Brain microvascular endothelial cell (primary cell): Measurements from ENCODE around the gene TEDC1.

Experiments
- DNase-seq: peaks from one replicate; pipeline ENCODE4 v3.0.0-alpha.2; 2020
- H3K27ac ChIP-seq: fragments of 250-450 bp; sonication (Bioruptor Pico); 2 replicates; pipeline ENCODE4 v1.5.1; 2020; ENCODE audit warnings: mild to moderate bottlenecking, moderate library complexity
- H3K27me3 ChIP-seq: fragments of 250-450 bp; sonication (Bioruptor Pico); replicated peaks from 2 replicates; pipeline ENCODE4 v1.5.1; 2020; ENCODE audit warnings: mild to moderate bottlenecking
- H3K36me3 ChIP-seq: fragments of 250-450 bp; sonication (Bioruptor Pico); replicated peaks from 2 replicates; pipeline ENCODE4 v1.5.1; 2020; ENCODE audit warnings: mild to moderate bottlenecking
- H3K4me3 ChIP-seq: 2 replicates; pipeline ENCODE4 v1.5.1; 2011; ENCODE audit warnings: low read depth, mild to moderate bottlenecking, control low read depth, low read length, moderate library complexity
- CTCF ChIP-seq: IDR thresholded peaks from 2 replicates; pipeline ENCODE4 v1.5.1; 2011; ENCODE audit warnings: low read depth, mild to moderate bottlenecking, moderate library complexity, low read length, control low read depth, inconsistent platforms; ENCODE audit errors: missing control alignments
- in situ Hi-C: cut with HindIII; loops from 2 replicates; pipeline ENCODE4 v1.10.0; 2017; ENCODE audit warnings: low sequenced_read_pairs, low pct_ligation_motif_present

The TEDC1 gene

GRCh38 chr14:105485739-105486162, 5.3 kb upstream of the TEDC1 start:
- Histone ChIP-seq H3K36me3 (no peaks in the 10 kb centered on the region), H3K4me3 (no peak overlapping the region), H3K27me3 (peaks cover 19% of the 10 kb centered on the region), H3K27ac (no peak overlapping the region)
- in situ Hi-C loops = no loop called here
- DNase-seq = no peak
- TF ChIP-seq CTCF = peak; percentile 68

DNA sequence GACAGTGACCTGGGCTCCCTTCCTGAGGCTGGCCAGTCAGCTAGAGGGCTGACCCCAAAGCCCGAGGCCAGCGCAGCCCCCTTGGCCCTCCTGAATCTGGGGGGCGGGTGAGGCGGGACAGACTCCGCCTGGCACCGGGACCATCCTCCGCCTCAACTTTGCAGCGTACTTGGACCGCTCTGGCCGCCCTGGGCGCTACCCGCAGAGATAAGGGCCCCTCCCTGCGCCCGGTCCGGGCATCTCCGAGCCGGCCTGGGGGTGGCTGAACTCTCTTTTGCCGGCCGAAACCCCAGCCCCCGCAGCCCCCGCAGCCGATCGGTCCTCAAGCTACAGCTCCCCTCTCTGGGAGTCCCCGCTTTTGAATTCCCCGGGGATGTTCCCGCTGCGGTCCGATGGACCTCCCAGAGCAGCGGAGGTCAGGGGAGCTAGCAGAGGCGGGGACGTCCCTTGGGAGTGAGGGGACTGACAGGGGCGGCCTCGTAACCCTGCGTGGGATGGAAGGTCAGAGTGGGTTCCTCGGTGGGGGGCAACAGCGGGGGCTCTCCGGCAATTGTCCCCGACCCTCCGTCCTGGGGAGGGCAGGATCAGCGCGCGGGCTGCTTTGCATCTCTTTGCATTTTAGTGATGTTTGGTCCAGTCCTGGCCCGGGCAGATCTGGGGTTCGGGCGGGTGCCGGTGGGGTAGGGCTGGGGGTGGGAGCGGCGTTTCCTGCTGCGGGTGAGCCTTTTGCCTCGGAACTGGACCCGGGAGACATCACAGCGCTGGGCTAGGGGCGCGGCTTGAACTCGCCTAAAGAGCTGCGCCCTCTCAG, 4.7 kb upstream of the TEDC1 start, which contains the start of gene CRIP1:
Gene CRIP1, plus strand, starts transcription at position 724 of the 811 bp plus-strand sequence. CDS start 374 bp downstream, outside the sequence.
- no peak for TF ChIP-seq CTCF
- no peaks in the 10 kb centered on the region for H3K36me3 ChIP-seq
- no peak for DNase-seq
- no peak within 1 kb of the TSS for H3K4me3 ChIP-seq
- H3K27me3 ChIP-seq = peaks cover 19% of the 10 kb centered on the region
- in situ Hi-C loops = no loop called here
- no peak within 1 kb of the TSS for H3K27ac ChIP-seq

GRCh38 chr14:105486974-105487448, 4.0 kb upstream of the TEDC1 start:
- in situ Hi-C loops = no loop called here
- TF ChIP-seq CTCF = no peak
- no peaks in the 10 kb centered on the region for H3K36me3 ChIP-seq
- no peak overlapping the region for H3K4me3 ChIP-seq
- no peak overlapping the region for H3K27ac ChIP-seq
- peaks cover 19% of the 10 kb centered on the region for H3K27me3 ChIP-seq
- no peak for DNase-seq

DNA sequence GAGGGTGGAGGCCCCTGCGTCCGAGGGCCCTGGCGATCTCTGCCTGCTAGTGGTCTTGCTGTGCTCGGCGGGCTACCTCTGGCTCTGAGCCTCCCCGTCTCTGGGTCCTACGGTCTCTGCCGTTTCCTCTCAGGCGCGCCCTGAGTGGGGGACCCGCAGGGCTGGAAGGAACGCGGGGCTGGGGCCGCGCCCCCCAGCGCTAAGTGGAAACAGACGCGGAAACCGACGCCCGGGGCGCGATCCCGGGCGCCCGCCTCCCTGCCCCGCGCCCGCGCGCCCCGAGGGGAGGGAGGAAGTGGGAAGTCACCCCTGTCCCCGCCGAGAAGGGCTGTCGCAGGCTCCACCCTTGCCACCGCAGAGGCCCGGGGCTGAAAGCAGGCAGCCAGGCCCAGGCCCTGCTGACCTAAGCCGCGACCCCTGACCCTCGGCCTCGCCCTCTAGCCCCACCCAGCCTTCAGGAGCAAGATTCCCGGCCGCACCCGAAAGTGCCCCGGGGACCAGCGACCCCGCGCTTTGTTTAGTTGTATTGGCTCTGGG, 3.5 kb upstream of the TEDC1 start:
- Histone ChIP-seq H3K36me3 (no peaks in the 10 kb centered on the region), H3K27me3 (peaks cover 19% of the 10 kb centered on the region), H3K4me3 (no peak overlapping the region), H3K27ac (no peak overlapping the region)
- in situ Hi-C loops = no loop called here
- no peak for TF ChIP-seq CTCF
- DNase-seq = no peak

DNA sequence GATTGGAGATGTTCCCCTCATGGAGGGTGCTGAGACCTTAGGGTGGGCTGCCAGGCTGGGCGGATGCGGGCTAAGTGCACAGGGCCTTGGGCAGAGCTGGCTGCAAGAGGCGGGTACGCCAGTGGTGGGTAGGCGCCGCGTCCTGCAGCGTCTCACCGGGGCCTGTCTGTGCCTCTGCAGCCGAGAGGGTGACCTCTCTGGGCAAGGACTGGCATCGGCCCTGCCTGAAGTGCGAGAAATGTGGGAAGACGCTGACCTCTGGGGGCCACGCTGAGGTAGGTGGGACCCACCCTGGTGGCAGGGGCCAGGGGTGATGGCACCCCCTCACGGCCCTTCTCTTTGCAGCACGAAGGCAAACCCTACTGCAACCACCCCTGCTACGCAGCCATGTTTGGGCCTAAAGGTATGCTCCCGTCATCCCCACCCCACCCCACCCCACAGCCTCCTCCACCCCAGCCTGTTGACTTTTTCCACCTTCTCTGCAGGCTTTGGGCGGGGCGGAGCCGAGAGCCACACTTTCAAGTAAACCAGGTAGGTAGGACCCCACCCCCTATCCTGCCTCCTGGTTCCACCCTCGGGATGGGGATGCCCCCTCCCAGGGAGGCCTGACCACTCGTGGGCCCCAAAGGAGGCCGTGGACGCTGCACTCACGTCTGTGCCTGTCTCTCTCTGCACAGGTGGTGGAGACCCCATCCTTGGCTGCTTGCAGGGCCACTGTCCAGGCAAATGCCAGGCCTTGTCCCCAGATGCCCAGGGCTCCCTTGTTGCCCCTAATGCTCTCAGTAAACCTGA, 2.9 kb upstream of the TEDC1 start:
- no peak overlapping the region for H3K27ac ChIP-seq
- no peak overlapping the region for H3K4me3 ChIP-seq

More for the DNA sequence above, 2.9 kb upstream of the TEDC1 start:
- H3K27me3 ChIP-seq = peaks cover 19% of the 10 kb centered on the region
- DNase-seq = no peak
- TF ChIP-seq CTCF = no peak
- in situ Hi-C loops = no loop called here
- H3K36me3 ChIP-seq = no peaks in the 10 kb centered on the region
